Activated T-helper 1 cell treated with anti-CD3 and anti-CD28 coated beads, Interleukin-12 subunit alpha, Interleukin-12 subunit beta, Interleukin-2, Interleukin-4 antibody, amounts not matched to agents 30 ng/mL and 10 ng/mL and 1 ng/mL, durations not matched to agents 14 hours and 24 hours and 36 hours (primary cell): ENCODE measurements around the gene NEU3. TPM values are rescaled to one million over a fixed set of nuclear protein-coding genes. Genes with fewer than 3 reads are reported as not detected.
"Not testable (repeated sequence)": the region's sequence is repeated elsewhere in the genome, so short reads cannot be mapped to it uniquely, and the experiment has no call there.

Experiments
- DNase-seq: peaks from one replicate; pipeline ENCODE4 v3.0.0; 2021; ENCODE audit warnings: low spot score
- H3K27ac Mint-ChIP-seq: one replicate; pipeline ENCODE4 v1.8.0; 2021; ENCODE audit warnings: mild to moderate bottlenecking, mixed read lengths
- H3K27me3 Mint-ChIP-seq: one replicate; pipeline ENCODE4 v1.8.0; 2022; ENCODE audit warnings: mild to moderate bottlenecking, moderate library complexity, mixed read lengths; ENCODE audit not compliant: insufficient read depth
- H3K36me3 Mint-ChIP-seq: one replicate; pipeline ENCODE4 v1.8.0; 2021; ENCODE audit warnings: low read depth, mixed read lengths
- H3K4me1 Mint-ChIP-seq: one replicate; pipeline ENCODE4 v1.8.0; 2021; ENCODE audit warnings: low read depth, mixed read lengths
- H3K4me3 Mint-ChIP-seq: one replicate; pipeline ENCODE4 v1.8.0; 2021; ENCODE audit warnings: mild to moderate bottlenecking, moderate library complexity, mixed read lengths
- H3K9me3 Mint-ChIP-seq: one replicate; pipeline ENCODE4 v1.8.0; 2021; ENCODE audit warnings: mixed read lengths
- intact Hi-C: fragments of 100-400 bp; cut with micrococcal nuclease; formaldehyde crosslinking; loops from one replicate; pipeline ENCODE4 v1.15.1; 2024
- total RNA-seq: library from RNA; stranded (reverse); gene quantifications from 2 replicates; pipeline ENCODE4 v1.2.3, GENCODE V29; 2022

The NEU3 gene
- total RNA-seq, 1 donor from 2014 or later, result 16.3 TPM

DNA sequence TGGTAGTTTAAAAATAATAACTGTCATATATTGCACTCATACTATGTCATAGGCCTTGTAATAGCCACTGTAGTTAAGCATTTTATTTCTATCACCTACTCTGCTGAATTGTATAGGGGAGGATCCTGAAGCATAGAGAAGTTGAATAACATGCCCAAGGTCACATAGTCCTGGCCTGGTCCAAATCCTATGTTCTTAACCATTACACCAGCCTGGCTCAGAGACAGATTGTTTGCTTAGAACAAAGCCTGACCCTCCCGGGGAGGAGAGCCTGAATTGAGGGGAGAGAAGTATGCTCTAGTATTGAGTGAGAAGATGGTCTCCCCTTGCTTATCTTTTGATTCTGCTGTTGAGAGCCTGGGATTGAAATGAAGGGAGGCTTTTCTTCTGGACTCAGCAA, 2.2 kb downstream of the NEU3 start:
- intact Hi-C loops, result no loop called here
- no peak for DNase-seq
- Mint-ChIP-seq H3K36me3 (peaks cover 18% of the 10 kb centered on the region), H3K9me3 (no peaks in the 10 kb centered on the region), H3K27ac (no peak overlapping the region), H3K4me1 (peaks cover 30% of the 10 kb centered on the region), H3K27me3 (no peaks in the 10 kb centered on the region), H3K4me3 (peak overlapping the region; percentile 94)

DNA sequence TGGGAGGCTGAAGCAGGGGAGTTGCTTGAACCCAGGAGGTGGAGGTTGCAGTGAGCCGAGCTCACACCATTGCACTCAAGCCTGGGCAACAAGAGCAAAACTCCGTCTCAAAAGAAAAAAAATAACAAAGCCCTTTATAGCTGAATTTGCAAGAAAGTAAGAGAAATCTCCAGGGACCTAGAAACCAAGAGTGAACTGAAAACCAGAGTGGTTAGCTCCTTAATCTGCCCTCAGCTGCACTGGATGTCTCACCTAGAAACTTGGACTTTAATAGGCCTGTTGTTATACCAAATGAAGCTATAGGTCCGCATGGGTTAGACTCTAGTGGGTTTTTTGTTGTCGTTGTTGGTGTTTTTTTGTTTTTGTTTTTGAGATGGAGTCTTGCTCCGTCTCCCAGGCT, 4.1 kb downstream of the NEU3 start:
- no peaks in the 10 kb centered on the region for H3K27me3 Mint-ChIP-seq
- H3K27ac Mint-ChIP-seq, result no peak overlapping the region
- H3K9me3 Mint-ChIP-seq, result no peaks in the 10 kb centered on the region
- H3K4me1 Mint-ChIP-seq, result peaks cover 30% of the 10 kb centered on the region
- no peak for DNase-seq
- H3K4me3 Mint-ChIP-seq, result no peak overlapping the region
- H3K36me3 Mint-ChIP-seq, result peaks cover 22% of the 10 kb centered on the region
- intact Hi-C loops, result no loop called here

DNA sequence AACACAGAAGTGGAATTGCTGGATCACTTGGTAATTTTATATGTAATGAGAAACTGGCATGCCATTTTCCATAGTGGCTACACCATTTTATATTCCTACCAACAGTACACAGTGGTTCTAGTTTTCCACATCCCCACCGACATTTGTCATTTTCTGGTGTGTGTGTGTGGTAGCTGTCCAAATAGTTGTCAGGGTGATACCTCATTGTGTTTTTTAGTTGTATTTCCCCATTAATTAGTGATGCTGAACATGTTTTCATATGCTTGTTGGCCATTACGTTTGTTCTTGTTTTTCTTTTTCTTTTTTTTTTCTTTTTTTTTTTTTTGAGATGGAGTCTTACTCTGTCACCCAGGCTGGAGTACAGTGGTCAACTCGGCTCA, 12.2 kb downstream of the NEU3 start:
- Mint-ChIP-seq H3K27me3 (no peaks in the 10 kb centered on the region), H3K27ac (no peak overlapping the region), H3K4me3 (no peak overlapping the region), H3K4me1 (peaks cover 10% of the 10 kb centered on the region), H3K9me3 (no peaks in the 10 kb centered on the region), H3K36me3 (peaks cover 28% of the 10 kb centered on the region)
- DNase-seq, result no peak
- intact Hi-C loops, result no loop called here

DNA sequence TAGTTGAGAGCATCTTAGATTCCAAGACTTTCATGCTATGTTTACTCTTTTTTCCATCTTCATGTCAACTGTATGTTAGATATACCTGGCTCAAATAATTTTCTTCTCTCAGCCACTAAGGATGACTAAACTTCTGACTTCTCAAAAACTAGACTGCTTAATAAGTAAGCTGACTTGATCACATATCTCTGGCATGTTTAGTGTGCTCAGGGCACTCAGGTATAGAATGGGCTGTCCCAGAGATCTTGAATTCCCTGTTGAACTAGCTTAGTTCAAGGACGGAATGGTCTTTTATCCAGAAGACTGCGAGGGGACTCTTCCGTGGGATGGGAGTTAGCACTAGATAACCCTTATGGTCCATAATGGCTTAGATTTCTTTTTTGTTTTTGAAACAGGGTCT, 13.0 kb downstream of the NEU3 start:
- intact Hi-C loops, result no loop called here
- no peak for DNase-seq
- H3K9me3 Mint-ChIP-seq, result no peaks in the 10 kb centered on the region
- peaks cover 10% of the 10 kb centered on the region for H3K4me1 Mint-ChIP-seq
- no peaks in the 10 kb centered on the region for H3K27me3 Mint-ChIP-seq
- peaks cover 32% of the 10 kb centered on the region for H3K36me3 Mint-ChIP-seq
- H3K27ac Mint-ChIP-seq, result no peak overlapping the region
- H3K4me3 Mint-ChIP-seq, result no peak overlapping the region

DNA sequence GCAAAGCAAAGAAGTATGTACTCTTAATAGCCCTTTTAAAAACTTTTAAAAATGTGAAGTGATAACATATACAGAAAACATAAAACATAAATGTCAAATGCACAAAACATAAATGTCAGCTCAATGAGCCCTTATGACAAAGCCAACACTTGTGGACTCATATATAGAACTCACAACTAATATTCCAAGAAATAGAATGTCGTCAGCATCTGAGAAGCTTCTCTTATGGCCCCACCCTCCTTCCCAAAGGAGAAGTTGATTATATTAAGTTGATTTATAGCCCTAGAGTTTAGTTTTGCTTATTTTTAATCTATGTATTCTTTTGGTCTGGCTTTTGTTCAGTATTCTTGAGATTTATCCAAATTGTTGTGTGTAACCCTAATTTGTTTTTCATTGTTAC, 13.8 kb downstream of the NEU3 start:
- peaks cover 10% of the 10 kb centered on the region for H3K4me1 Mint-ChIP-seq
- no peaks in the 10 kb centered on the region for H3K9me3 Mint-ChIP-seq
- intact Hi-C loops, result no loop called here
- no peak for DNase-seq
- no peak overlapping the region for H3K27ac Mint-ChIP-seq
- H3K36me3 Mint-ChIP-seq, result peaks cover 38% of the 10 kb centered on the region
- H3K27me3 Mint-ChIP-seq, result no peaks in the 10 kb centered on the region
- H3K4me3 Mint-ChIP-seq, result no peak overlapping the region

DNA sequence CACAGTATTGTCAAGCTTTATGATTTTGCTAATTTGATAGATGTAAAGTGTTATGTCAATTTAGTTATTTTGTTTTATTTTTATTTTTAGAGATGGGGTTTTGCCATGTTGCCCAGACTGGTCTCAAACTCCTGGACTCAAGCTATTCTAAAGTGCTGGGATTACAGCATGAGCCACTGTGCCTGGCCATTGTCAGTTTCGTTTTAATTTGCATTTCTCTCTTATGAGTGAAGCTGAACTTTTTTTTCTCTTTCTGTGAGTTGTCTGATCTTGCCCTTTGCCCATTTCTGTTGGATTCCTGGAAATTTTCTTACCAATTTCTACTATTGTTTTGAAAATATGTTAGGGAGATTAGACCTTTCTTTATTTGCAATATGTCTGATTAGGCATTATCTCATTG, 15.5 kb downstream of the NEU3 start:
- intact Hi-C loops, result no loop called here
- peaks cover 38% of the 10 kb centered on the region for H3K36me3 Mint-ChIP-seq

DNA sequence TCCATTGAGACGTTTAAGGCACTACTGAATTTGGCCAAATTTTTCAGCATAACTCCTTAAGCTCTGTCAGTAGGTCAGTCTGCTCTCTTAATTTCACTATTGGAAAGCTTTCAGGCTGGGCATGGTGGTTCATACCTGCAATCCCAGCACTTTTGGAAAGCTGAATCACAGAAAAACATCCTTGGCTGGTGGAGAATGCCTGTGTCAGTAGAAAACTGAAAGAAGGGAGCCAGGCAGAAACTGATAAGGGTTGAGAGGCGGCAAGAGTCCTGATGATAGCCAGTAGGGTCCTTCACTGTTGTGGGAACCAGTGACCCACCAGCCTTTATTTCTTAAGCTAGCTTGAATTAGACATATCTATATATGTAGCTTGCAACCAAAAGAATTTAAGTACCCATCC, 22.6 kb downstream of the NEU3 start:
- intact Hi-C loops, result no loop called here
- Mint-ChIP-seq H3K9me3 (no peaks in the 10 kb centered on the region), H3K4me3 (no peak overlapping the region), H3K27me3 (no peaks in the 10 kb centered on the region), H3K4me1 (peaks cover 9% of the 10 kb centered on the region), H3K27ac (no peak overlapping the region), H3K36me3 (peaks cover 28% of the 10 kb centered on the region)
- no peak for DNase-seq

More for the DNA sequence above, 15.5 kb downstream of the NEU3 start:
- Mint-ChIP-seq H3K27me3 (no peaks in the 10 kb centered on the region), H3K27ac (no peak overlapping the region), H3K4me3 (no peak overlapping the region), H3K9me3 (no peaks in the 10 kb centered on the region), H3K4me1 (peaks cover 10% of the 10 kb centered on the region)
- no peak for DNase-seq

DNA sequence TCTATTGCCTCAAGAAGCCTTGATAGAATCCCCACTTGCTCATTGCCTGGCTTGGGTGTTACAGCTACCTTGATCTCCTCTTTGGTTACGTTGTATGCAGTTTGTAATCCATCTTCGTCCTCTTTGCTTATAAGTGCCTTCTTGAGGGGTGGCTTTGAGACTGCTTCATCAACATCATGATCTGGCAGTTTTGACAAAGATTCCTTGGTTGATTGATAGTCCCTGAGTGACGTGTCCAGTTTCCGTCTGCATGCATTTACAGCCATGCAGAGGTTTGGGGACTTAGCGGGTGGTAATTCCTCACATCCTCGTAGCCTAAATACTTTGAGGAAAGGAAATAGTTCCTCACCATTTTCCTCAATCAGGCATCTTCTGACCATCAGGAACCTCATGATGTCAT, 23.1 kb downstream of the NEU3 start:
- DNase-seq, result no peak
- intact Hi-C loops, result no loop called here
- no peak overlapping the region for H3K27ac Mint-ChIP-seq
- H3K9me3 Mint-ChIP-seq, result no peaks in the 10 kb centered on the region
- H3K27me3 Mint-ChIP-seq, result no peaks in the 10 kb centered on the region
- H3K4me1 Mint-ChIP-seq, result peaks cover 9% of the 10 kb centered on the region
- H3K36me3 Mint-ChIP-seq, result peaks cover 23% of the 10 kb centered on the region
- no peak overlapping the region for H3K4me3 Mint-ChIP-seq

DNA sequence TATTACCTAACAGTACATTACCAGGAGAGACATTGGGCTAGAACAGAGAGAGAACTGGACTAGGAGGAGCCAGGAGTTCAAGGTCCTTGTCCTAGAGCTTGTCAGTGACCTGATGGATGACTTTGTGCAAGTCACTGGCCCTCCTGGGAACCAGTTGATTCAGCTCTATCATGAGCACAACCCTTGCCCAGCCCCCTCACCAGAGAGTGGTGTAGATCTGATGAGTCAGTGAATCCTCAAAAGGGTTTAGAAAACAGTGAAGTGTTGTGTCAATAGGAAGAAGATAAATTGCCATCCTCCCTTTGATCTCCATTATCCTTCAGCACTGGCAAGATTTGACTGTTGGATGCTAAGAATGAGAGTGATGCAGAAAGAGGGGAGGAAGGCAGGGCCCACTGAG, 24.3 kb downstream of the NEU3 start:
- peaks cover 9% of the 10 kb centered on the region for H3K4me1 Mint-ChIP-seq

DNA sequence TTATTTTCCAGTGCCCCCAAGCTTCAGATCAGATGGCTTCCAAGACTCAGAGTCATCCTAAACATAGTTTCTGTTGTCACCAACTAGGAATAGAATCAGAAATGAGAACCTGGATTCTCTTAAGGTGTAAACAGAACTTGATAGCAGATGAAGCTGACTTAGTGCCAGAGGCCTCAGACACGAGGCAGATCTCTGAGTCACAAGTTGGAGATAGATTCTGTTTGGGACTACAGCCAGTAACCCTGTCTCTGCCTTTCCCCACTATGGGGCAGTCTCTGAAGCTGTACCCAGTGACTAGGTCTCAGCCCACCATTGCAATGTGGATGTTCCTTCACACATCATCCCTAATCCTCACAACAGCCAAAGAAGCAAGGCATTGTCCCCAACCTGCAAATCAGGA, 25.4 kb downstream of the NEU3 start:
- H3K36me3 Mint-ChIP-seq, result peaks cover 14% of the 10 kb centered on the region
- no peak for DNase-seq
- H3K27me3 Mint-ChIP-seq, result no peaks in the 10 kb centered on the region
- H3K4me3 Mint-ChIP-seq, result no peak overlapping the region
- H3K4me1 Mint-ChIP-seq, result peaks cover 9% of the 10 kb centered on the region
- no peaks in the 10 kb centered on the region for H3K9me3 Mint-ChIP-seq
- H3K27ac Mint-ChIP-seq, result no peak overlapping the region
- intact Hi-C loops, result no loop called here

More for the DNA sequence above, 24.3 kb downstream of the NEU3 start:
- Mint-ChIP-seq H3K27ac (no peak overlapping the region), H3K4me3 (no peak overlapping the region), H3K9me3 (no peaks in the 10 kb centered on the region), H3K27me3 (no peaks in the 10 kb centered on the region), H3K36me3 (peaks cover 18% of the 10 kb centered on the region)
- no peak for DNase-seq
- intact Hi-C loops, result no loop called here

DNA sequence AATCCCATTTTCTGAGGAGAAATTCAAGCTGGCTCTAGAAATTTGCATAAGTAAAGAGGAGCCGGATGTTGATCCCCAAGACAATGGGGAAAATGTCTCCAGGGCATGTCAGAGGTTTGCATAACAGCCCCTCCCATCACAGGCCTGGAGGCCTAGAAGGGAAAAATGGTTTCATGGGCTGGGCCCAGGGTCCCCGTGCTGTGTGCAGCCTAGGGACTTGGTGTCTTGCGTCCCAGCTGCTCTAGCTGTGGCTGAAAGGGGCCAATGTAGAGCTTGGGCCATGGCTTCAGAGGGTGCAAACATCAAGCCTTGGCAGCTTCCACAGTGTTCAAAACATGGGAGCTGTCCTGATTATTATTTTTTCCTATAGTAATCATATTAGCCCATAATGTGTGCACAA, 30.5 kb downstream of the NEU3 start:
- H3K4me3 Mint-ChIP-seq, H3K27me3 Mint-ChIP-seq, intact Hi-C loops, DNase-seq, H3K27ac Mint-ChIP-seq, H3K9me3 Mint-ChIP-seq, H3K36me3 Mint-ChIP-seq, H3K4me1 Mint-ChIP-seq: not testable (repeated sequence)

DNA sequence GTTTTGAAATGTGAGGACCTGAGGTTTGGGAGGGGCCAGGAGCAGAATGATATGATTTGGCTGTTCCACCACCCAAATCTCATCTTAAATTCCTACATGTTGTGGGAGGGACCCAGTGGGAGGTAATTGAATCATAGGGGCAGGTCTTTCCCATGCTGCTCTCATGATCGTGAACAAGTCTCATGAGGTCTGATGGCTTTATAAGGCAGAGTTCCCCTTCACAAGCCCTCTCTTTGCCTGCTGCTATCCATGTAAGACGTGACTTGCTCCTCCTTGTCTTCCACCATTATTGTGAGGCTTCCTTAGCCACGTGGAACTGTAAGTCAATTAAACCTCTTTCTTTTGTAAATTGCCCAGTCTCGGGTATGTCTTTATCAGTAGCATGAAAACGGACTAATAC, 31.6 kb downstream of the NEU3 start:
- H3K27me3 Mint-ChIP-seq, DNase-seq, H3K4me1 Mint-ChIP-seq, H3K27ac Mint-ChIP-seq, H3K4me3 Mint-ChIP-seq, H3K36me3 Mint-ChIP-seq, intact Hi-C loops, H3K9me3 Mint-ChIP-seq: not testable (repeated sequence)

DNA sequence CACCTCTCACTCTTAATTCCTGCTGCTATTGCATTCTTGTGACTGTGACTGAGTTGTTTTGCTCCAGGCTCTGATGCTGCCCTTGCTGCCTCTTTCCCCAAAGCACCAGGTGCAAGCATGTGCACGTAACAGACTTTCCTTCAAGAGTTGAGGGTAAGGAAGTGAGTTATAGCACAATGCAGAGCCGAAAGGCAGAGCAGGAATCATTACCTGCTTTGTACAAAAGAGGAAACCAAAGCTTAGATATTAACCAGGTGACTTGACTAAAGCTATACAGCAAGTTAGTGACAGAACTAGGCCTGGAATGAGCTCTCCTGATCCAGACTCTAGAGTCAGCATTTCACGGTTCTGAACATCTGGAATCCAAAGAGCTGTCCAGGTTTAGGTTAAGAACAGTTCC, 33.6 kb downstream of the NEU3 start:
- Mint-ChIP-seq H3K27ac (no peak overlapping the region), H3K4me3 (no peak overlapping the region), H3K4me1 (no peaks in the 10 kb centered on the region), H3K9me3 (no peaks in the 10 kb centered on the region), H3K27me3 (no peaks in the 10 kb centered on the region), H3K36me3 (peaks cover 2% of the 10 kb centered on the region)
- intact Hi-C loops, result loop anchor here (2.0 kb wide), 1 partner anchor 121 kb away; no protein-coding TSS in a partner anchor
- no peak for DNase-seq

DNA sequence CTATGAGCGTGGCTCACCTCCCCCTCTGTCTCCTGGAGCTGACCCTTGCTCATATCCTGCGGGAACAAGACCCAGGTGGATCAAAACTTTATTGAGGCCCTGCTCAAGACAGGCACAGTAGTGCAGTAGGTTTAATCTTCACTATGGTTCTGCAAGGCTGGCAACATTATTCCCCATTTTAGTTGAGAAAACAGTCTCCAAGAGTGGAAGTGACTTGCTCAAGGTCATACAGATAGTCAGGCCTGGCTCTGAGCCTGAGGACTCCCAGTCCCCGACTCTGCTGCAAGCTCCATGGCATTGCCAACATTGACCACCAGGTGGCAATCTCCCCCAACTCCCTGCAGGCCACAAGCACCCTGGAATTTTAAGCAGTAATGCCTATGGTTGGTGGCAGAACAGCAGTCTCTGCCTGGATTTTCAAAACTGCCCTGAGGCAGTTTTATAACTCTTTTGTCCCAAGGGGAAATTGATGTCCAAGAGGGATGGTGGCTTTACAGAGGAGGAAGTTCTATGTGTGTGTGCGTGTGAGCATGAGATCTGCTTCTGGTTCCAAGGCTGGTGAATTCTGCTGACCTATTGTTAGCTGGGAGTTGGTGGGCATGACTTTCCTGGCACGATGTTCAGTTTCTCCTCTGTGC, 34.1 kb downstream of the NEU3 start:
- no peaks in the 10 kb centered on the region for H3K4me1 Mint-ChIP-seq
- H3K9me3 Mint-ChIP-seq, result no peaks in the 10 kb centered on the region
- H3K27ac Mint-ChIP-seq, result no peak overlapping the region
- no peak overlapping the region for H3K4me3 Mint-ChIP-seq
- no peaks in the 10 kb centered on the region for H3K27me3 Mint-ChIP-seq
- DNase-seq, result peak; percentile 60
- H3K36me3 Mint-ChIP-seq, result peaks cover 2% of the 10 kb centered on the region
- intact Hi-C loops, result loop anchor here (1.0 to 2.0 kb wide), 3 partner anchors 120 to 225 kb away; no protein-coding TSS in a partner anchor
